ENCODE data around the gene MIXL1. TPM values are rescaled to one million over a fixed set of nuclear protein-coding genes. Genes with fewer than 3 reads are reported as not detected.

The MIXL1 gene
- total RNA-seq, 1 experiment from 2014 or later, result not detected

DNA sequence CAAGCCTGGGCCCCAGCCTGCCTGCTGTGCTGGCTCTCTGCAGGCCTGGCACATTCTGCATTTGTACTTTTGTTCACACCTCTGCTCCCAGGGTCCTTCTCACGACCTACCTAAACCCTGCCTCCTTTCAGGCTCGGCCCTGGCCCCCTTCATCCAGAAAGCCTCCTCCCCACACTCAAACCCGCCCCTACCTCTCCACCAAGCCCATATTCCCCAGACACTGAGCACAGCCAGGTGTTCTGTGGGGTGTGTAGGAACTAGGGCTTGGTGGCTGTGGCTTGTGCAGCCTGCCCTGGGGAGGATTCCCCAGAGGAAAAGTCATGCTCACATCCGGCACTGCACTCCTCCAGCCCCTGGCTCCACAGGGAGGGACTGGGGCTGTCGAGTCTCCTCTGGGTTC lies 8.2 kb upstream of the MIXL1 start:
- no TSS peak for BruUV-seq (replicated peaks)
- Mint-ChIP-seq H3K27ac (ENCODE audit: unreplicated experiment) (no peak overlapping the region), H3K4me3 (ENCODE audit: low read depth, unreplicated experiment) (no peak overlapping the region), H3K27me3 (ENCODE audit: unreplicated experiment) (peaks cover 14% of the 10 kb centered on the region), H3K36me3 (ENCODE audit: insufficient read depth, unreplicated experiment) (no peaks in the 10 kb centered on the region), H3K4me1 (ENCODE audit: low read depth, unreplicated experiment) (no peaks in the 10 kb centered on the region), H3K9me3 (ENCODE audit: low read depth, unreplicated experiment) (no peaks in the 10 kb centered on the region)
- CTCF ChIA-PET, result no interaction called here
- intact Hi-C loops (cut with micrococcal nuclease; ENCODE audit: unreplicated experiment), result no loop called here
- TF ChIP-seq, protein P1, sequence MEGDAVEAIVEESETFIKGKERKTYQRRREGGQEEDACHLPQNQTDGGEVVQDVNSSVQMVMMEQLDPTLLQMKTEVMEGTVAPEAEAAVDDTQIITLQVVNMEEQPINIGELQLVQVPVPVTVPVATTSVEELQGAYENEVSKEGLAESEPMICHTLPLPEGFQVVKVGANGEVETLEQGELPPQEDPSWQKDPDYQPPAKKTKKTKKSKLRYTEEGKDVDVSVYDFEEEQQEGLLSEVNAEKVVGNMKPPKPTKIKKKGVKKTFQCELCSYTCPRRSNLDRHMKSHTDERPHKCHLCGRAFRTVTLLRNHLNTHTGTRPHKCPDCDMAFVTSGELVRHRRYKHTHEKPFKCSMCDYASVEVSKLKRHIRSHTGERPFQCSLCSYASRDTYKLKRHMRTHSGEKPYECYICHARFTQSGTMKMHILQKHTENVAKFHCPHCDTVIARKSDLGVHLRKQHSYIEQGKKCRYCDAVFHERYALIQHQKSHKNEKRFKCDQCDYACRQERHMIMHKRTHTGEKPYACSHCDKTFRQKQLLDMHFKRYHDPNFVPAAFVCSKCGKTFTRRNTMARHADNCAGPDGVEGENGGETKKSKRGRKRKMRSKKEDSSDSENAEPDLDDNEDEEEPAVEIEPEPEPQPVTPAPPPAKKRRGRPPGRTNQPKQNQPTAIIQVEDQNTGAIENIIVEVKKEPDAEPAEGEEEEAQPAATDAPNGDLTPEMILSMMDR (IDR thresholded peaks at IDR 0.05; ENCODE audit: unreplicated experiment), result no peak
- DNase-seq, result no peak

DNA sequence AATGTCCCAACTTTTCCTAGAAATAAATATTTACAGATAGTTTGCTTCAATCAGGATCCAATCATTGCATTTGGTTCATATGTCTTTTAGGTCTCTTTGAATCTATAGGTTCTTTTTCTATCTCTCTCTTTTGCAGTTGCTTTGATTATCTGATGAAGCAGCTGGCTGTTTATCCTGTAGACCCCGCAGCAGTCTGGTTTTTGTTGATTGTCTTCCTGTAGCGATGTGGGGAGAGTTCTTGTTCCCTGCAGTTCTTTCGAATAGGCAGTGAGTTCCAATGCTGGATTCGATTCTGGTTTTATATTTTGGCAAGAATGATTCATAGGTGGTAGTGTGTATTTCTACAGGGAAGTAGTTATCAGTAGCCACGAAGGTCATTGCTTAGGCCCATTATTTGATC lies 7.4 kb upstream of the MIXL1 start:
- H3K27ac Mint-ChIP-seq (ENCODE audit: unreplicated experiment), result no peak overlapping the region
- no TSS peak for BruUV-seq (replicated peaks)
- no peaks in the 10 kb centered on the region for H3K4me1 Mint-ChIP-seq (ENCODE audit: low read depth, unreplicated experiment)

DNA sequence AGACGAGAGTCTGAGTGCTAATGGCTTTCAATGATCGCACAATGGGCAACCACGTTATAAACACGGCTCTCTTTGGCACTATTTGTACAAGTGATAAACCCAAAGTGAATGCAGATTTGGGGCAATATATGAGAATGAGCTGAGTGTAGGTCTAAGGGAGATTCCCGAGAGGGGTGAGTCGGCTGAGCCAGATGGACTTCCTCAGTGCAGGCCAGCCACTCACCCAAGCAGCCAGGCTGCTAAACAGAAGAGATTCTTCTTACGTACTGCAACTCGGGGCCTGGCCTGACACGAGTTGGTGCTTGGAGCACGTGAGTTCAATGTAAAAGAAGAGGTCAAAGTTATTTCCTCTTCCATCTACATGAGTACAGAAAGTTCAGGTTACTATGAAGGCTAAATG lies 6.2 kb upstream of the MIXL1 start:
- H3K4me1 Mint-ChIP-seq (ENCODE audit: low read depth, unreplicated experiment), result no peaks in the 10 kb centered on the region
- CTCF ChIA-PET, result interaction anchor here (0.6 kb wide), 1 partner anchor 84 kb away, joined by 3 read pairs; no protein-coding TSS in a partner anchor
- no peak overlapping the region for H3K27ac Mint-ChIP-seq (ENCODE audit: unreplicated experiment)
- no peak for DNase-seq
- BruUV-seq (replicated peaks), result no TSS peak
- TF ChIP-seq, protein P1 (IDR thresholded peaks at IDR 0.05; ENCODE audit: unreplicated experiment), result no peak
- H3K27me3 Mint-ChIP-seq (ENCODE audit: unreplicated experiment), result peaks cover 8% of the 10 kb centered on the region
- no peaks in the 10 kb centered on the region for H3K9me3 Mint-ChIP-seq (ENCODE audit: low read depth, unreplicated experiment)
- H3K36me3 Mint-ChIP-seq (ENCODE audit: insufficient read depth, unreplicated experiment), result peaks cover 3% of the 10 kb centered on the region
- no peak overlapping the region for H3K4me3 Mint-ChIP-seq (ENCODE audit: low read depth, unreplicated experiment)
- intact Hi-C loops (cut with micrococcal nuclease; ENCODE audit: unreplicated experiment), result no loop called here

More for the DNA sequence above, 7.4 kb upstream of the MIXL1 start:
- Mint-ChIP-seq H3K36me3 (ENCODE audit: insufficient read depth, unreplicated experiment) (no peaks in the 10 kb centered on the region), H3K4me3 (ENCODE audit: low read depth, unreplicated experiment) (no peak overlapping the region), H3K9me3 (ENCODE audit: low read depth, unreplicated experiment) (no peaks in the 10 kb centered on the region), H3K27me3 (ENCODE audit: unreplicated experiment) (peaks cover 6% of the 10 kb centered on the region)
- no peak for DNase-seq
- intact Hi-C loops (cut with micrococcal nuclease; ENCODE audit: unreplicated experiment), result no loop called here
- CTCF ChIA-PET, result no interaction called here
- TF ChIP-seq, protein P1 (IDR thresholded peaks at IDR 0.05; ENCODE audit: unreplicated experiment), result no peak

DNA sequence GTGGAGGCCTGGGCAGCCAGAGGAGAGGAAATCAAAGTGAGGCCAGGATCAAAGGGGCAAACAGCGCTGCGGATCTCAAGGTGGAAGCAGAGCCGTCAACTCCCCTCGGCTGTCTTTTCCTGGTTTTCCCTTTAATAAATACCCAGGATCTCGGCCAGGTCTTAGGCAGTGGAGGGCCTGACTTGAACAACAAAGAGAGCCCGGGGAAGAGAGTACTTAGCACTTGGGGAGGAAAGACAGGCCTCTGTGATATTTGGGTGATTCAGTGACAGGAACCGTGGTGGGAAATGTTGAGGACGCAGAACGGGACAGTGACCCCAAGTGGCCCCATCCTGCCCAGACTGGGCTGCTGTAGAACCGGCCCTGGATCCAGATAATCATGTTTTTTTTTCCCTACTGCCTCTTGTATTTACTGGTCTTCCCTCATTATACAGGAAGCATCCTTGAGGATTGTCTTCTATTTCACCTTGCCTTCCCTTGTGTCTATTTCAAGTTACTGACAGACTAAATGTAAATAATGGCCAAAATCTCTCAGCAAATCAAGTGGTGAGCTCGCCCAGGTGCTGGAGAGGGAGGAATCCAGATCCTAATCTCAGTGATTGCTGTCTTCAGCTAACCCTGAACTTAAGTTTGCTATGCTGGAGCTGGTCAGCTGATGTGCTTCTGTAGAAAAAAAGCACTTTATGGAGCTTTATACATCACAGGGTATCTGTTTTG lies 2.8 kb upstream of the MIXL1 start:
- Mint-ChIP-seq H3K4me1 (ENCODE audit: low read depth, unreplicated experiment) (peaks cover 7% of the 10 kb centered on the region), H3K27ac (ENCODE audit: unreplicated experiment) (no peak overlapping the region), H3K36me3 (ENCODE audit: insufficient read depth, unreplicated experiment) (peaks cover 15% of the 10 kb centered on the region), H3K9me3 (ENCODE audit: low read depth, unreplicated experiment) (no peaks in the 10 kb centered on the region), H3K27me3 (ENCODE audit: unreplicated experiment) (peaks cover 28% of the 10 kb centered on the region), H3K4me3 (ENCODE audit: low read depth, unreplicated experiment) (no peak overlapping the region)
- TF ChIP-seq, protein P1 (IDR thresholded peaks at IDR 0.05; ENCODE audit: unreplicated experiment), result no peak
- CTCF ChIA-PET, result no interaction called here
- intact Hi-C loops (cut with micrococcal nuclease; ENCODE audit: unreplicated experiment), result no loop called here
- BruUV-seq (replicated peaks), result no TSS peak
- no peak for DNase-seq

Measured in Calu3 (cell line).